Chondrocyte (in vitro differentiated cells): ENCODE data around the gene RPS6KC1. TPM values are rescaled to one million over a fixed set of nuclear protein-coding genes. Genes with fewer than 3 reads are reported as not detected.
"Not testable (repeated sequence)": the region's sequence is repeated elsewhere in the genome, so short reads cannot be mapped to it uniquely, and the experiment has no call there.

Experiments
- DNase-seq: peaks from one replicate; pipeline ENCODE4 v3.0.0; 2021; ENCODE audit warnings: mixed read lengths, low spot score
- H3K27ac Mint-ChIP-seq: one replicate; pipeline ENCODE4 v1.8.0; 2021; ENCODE audit warnings: mild to moderate bottlenecking, moderate library complexity, mixed read lengths; ENCODE audit not compliant: unreplicated experiment
- H3K27me3 Mint-ChIP-seq: 2 replicates; pipeline ENCODE4 v1.8.0; 2021; ENCODE audit warnings: low read depth, mixed read lengths
- H3K36me3 Mint-ChIP-seq: 2 replicates; pipeline ENCODE4 v1.8.0; 2021; ENCODE audit warnings: low read depth, mixed read lengths
- H3K4me1 Mint-ChIP-seq: 2 replicates; pipeline ENCODE4 v1.8.0; 2021; ENCODE audit warnings: low read depth, mild to moderate bottlenecking, mixed read lengths
- H3K4me3 Mint-ChIP-seq: one replicate; pipeline ENCODE4 v1.8.0; 2021; ENCODE audit warnings: mild to moderate bottlenecking, moderate library complexity, mixed read lengths; ENCODE audit not compliant: unreplicated experiment
- H3K9me3 Mint-ChIP-seq: 2 replicates; pipeline ENCODE4 v1.8.0; 2021; ENCODE audit warnings: low read depth, mixed read lengths
- total RNA-seq: library from RNA; stranded (reverse); gene quantifications from 3 replicates; pipeline ENCODE4 v1.2.1, GENCODE V29; 2021
- TF ChIP-seq, protein P1 (sequence below): fragments of 200-600 bp; sonication (generic); IDR thresholded peaks from 2 replicates; pipeline ENCODE4 v1.5.0; 2021; ENCODE audit warnings: antibody characterized with exemption, mild to moderate bottlenecking, moderate library complexity

The RPS6KC1 gene
- total RNA-seq, 1 donor from 2014 or later = 22.1 TPM

DNA sequence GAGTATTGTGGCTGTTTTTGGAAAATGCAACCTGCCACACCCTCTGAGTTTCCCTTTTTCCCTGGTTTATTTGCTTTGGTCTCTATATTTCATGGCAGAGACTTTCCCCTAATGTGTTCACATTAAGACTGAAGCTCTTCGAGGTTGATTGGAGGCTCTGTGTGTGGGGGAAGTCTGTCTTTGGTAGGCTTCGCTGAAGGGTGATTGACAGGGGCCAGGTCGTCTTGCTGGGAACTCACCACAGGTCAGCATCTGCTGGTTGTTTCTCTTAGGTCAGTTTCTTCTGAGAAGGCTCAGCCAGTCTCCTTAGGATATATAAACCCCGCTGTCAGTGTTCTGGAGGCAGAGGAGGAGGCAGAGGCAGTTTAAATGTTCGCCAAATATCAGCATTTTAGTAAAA lies 249.4 kb downstream of the RPS6KC1 start:
- H3K4me3 Mint-ChIP-seq = no peak overlapping the region
- H3K36me3 Mint-ChIP-seq = peaks cover 3% of the 10 kb centered on the region
- peaks cover 17% of the 10 kb centered on the region for H3K9me3 Mint-ChIP-seq
- H3K27me3 Mint-ChIP-seq = no peaks in the 10 kb centered on the region
- no peak for DNase-seq
- H3K4me1 Mint-ChIP-seq = peaks cover 7% of the 10 kb centered on the region
- H3K27ac Mint-ChIP-seq = no peak overlapping the region
- TF ChIP-seq, protein P1, sequence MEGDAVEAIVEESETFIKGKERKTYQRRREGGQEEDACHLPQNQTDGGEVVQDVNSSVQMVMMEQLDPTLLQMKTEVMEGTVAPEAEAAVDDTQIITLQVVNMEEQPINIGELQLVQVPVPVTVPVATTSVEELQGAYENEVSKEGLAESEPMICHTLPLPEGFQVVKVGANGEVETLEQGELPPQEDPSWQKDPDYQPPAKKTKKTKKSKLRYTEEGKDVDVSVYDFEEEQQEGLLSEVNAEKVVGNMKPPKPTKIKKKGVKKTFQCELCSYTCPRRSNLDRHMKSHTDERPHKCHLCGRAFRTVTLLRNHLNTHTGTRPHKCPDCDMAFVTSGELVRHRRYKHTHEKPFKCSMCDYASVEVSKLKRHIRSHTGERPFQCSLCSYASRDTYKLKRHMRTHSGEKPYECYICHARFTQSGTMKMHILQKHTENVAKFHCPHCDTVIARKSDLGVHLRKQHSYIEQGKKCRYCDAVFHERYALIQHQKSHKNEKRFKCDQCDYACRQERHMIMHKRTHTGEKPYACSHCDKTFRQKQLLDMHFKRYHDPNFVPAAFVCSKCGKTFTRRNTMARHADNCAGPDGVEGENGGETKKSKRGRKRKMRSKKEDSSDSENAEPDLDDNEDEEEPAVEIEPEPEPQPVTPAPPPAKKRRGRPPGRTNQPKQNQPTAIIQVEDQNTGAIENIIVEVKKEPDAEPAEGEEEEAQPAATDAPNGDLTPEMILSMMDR = no peak

DNA sequence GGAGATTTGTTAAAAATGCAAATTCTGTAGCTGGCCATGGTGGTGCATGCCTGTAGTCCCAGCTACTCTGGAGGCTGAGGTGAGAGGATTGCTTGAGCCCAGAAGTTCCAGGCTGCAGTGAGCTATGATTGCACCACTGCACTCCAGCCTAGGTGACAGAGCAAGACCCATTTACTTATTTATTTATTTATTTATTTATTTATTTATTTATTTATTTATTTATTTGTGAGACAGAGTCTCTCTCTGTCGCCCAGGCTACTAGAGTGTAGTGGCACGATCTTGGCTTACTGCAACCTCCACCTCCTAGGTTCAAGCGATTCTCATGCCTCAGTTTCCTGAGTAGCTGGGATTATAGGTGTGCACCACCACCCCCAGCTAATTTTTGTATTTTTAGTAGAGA lies 250.5 kb downstream of the RPS6KC1 start:
- not testable (repeated sequence) for H3K4me3 Mint-ChIP-seq, DNase-seq, H3K36me3 Mint-ChIP-seq, H3K27me3 Mint-ChIP-seq, H3K27ac Mint-ChIP-seq, H3K4me1 Mint-ChIP-seq, H3K9me3 Mint-ChIP-seq

DNA sequence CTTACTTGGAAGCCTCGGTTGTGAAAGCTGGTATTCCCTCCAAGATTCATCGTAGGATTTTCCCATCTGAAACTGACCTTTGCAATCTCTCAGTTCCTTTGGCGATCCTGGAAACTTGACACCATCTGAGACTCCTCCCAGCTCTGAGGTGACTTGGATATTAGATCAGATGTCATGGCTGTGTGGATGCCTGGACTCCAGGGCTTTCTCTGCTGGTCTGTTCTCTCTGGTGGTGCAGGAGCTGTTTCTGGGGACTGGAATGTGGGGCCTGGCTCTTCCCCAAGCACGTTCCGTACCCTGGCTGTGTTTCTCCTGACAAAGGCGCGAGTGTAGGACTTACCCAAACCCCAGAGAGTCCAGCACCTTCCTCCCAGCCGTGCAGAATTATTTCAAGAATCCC lies 252.2 kb downstream of the RPS6KC1 start:
- DNase-seq = no peak
- Mint-ChIP-seq H3K4me3 (no peak overlapping the region), H3K27me3 (no peaks in the 10 kb centered on the region), H3K36me3 (peaks cover 1% of the 10 kb centered on the region), H3K4me1 (peaks cover 7% of the 10 kb centered on the region), H3K27ac (no peak overlapping the region), H3K9me3 (no peaks in the 10 kb centered on the region)
- TF ChIP-seq, protein P1 = no peak

DNA sequence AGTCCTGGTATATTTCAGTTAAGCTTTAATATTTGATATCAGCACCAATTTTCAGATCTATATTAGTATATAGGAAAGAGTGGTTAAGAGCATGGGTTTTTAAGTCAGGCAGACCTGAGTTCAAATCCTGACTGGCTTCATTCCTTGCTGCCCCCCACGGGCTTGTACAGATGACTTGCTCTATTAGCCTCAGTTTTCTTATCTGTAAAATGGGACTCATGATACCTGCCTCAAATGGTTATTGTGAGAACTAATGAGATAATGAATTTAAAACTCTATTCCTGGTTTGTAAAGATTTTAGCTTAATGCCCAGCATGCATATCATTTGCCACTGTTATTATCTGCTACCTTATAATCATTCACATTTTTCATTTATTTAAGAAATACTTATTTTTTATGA lies 264.5 kb downstream of the RPS6KC1 start:
- H3K4me3 Mint-ChIP-seq = no peak overlapping the region
- no peak for DNase-seq
- peaks cover 2% of the 10 kb centered on the region for H3K36me3 Mint-ChIP-seq
- TF ChIP-seq, protein P1 = no peak
- H3K4me1 Mint-ChIP-seq = no peaks in the 10 kb centered on the region
- H3K27me3 Mint-ChIP-seq = no peaks in the 10 kb centered on the region
- no peak overlapping the region for H3K27ac Mint-ChIP-seq
- peaks cover 5% of the 10 kb centered on the region for H3K9me3 Mint-ChIP-seq

DNA sequence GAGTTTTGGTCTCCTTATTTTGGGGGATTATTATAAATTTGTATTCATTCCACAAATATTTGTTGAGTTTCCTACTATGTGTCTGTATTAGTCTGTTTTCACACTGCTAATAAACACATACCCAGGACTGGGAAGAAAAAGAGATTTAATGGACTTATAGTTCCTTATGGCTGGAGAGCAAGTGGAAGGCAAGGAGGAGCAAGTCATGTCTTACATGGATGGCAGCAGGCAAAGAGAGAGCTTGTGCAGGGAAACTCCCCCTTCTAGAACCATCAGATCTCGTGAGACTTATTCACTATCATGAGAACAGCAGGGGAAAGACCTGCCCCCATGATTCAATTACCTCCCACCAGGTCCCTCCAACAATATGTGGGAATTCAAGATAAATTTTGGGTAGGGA lies 267.4 kb downstream of the RPS6KC1 start:
- not testable (repeated sequence) for H3K36me3 Mint-ChIP-seq, H3K4me1 Mint-ChIP-seq, DNase-seq, H3K9me3 Mint-ChIP-seq, H3K4me3 Mint-ChIP-seq, H3K27me3 Mint-ChIP-seq, H3K27ac Mint-ChIP-seq

DNA sequence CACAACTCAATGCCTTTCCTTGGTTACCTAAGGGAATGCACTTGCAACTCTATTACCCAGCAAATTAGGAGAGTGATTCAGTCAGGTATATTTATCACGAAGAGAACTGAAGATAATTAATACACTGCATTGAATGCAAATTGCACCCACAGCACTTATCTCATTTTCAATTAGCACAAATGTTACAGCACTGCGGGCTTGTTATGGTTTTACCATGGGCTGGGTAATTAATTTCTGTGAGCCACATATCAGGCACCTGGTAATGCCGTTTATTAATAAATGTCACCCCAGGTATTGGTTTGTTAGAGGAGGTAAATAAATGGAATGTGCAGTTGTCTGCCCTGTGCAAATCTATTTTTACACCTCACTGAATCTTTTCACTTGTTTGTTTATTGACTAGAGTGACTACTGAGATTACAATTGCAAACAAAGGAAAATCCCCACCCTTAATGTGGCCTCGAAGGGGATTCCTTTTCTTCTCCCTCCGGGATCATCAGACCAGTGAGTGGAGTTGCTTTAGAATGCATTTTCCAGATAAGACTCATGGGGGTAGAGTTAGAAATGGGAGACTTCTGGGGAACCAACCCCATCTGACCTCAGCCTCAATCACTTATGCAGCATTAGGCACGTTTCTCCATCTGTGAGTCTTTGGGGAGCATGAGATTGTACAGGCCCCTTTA lies 269.3 kb downstream of the RPS6KC1 start:
- no peaks in the 10 kb centered on the region for H3K27me3 Mint-ChIP-seq
- no peak overlapping the region for H3K27ac Mint-ChIP-seq
- H3K4me1 Mint-ChIP-seq = no peaks in the 10 kb centered on the region
- peaks cover 5% of the 10 kb centered on the region for H3K9me3 Mint-ChIP-seq
- no peak for DNase-seq
- TF ChIP-seq, protein P1 = no peak
- H3K36me3 Mint-ChIP-seq = peaks cover 2% of the 10 kb centered on the region
- no peak overlapping the region for H3K4me3 Mint-ChIP-seq

Other genes with a start within 250 kb of the RPS6KC1 start
- 0.47 to 1.3 TPM in 2 of 3 replicates, not detected in the other for gene SPATA45, start 203.6 kb upstream of the RPS6KC1 start, total RNA-seq
- 4.4 to 5.4 TPM (median 5.4 TPM) in 3 replicates for gene FLVCR1, start 193.0 kb upstream of the RPS6KC1 start, total RNA-seq
- gene VASH2, start 100.7 kb upstream of the RPS6KC1 start, total RNA-seq = 2.3 to 2.8 TPM (median 2.8 TPM) in 3 replicates
- gene ANGEL2, start 35.4 kb upstream of the RPS6KC1 start, total RNA-seq = 20.4 to 28.1 TPM (median 21.2 TPM) in 3 replicates